Right lobe of liver (tissue), 6 donors: ENCODE results near the gene IRX4. TPM values are rescaled to one million over a fixed set of nuclear protein-coding genes. Genes with fewer than 3 reads are reported as not detected.

Source experiments
- ATAC-seq, 4 donors: fragments of 200-7000 bp; cut with Tn5 transposase; one replicate each; pipeline ENCODE4 v1.9.1; 2020; ENCODE audit warnings: mild to moderate bottlenecking in 4 of 4, moderate library complexity in 4 of 4
- DNase-seq, 3 donors: peaks; one replicate each; pipeline ENCODE4 v3.0.0-alpha.2; 2020
- H3K27ac ChIP-seq, 3 donors: fragments of 200-600 bp; one replicate each; pipeline ENCODE4 v1.8.0; 2022
- H3K27me3 ChIP-seq, 2 donors: fragments of 200-600 bp; one replicate each; pipeline ENCODE4 v1.8.0; 2022
- H3K36me3 ChIP-seq, 4 donors: fragments of 200-600 bp; sonication (generic) in 1 of 4; one replicate each; pipeline versions ENCODE4 v1.5.1 to v1.8.0; 2017 to 2022; ENCODE audit warnings: control low read depth in 1 of 4
- H3K4me1 ChIP-seq, 4 donors: fragments of 200-600 bp; sonication (generic) in 1 of 4; one replicate each; pipeline versions ENCODE4 v1.5.1 to v1.8.0; 2017 to 2022; ENCODE audit warnings: control low read depth in 1 of 4
- H3K4me3 ChIP-seq, 3 donors: fragments of 200-600 bp; one replicate each; pipeline ENCODE4 v1.8.0; 2022
- H3K9me3 ChIP-seq, 4 donors: fragments of 200-600 bp; sonication (generic) in 1 of 4; one replicate each; pipeline versions ENCODE4 v1.5.1 to v1.8.0; 2017 to 2022; ENCODE audit warnings: control low read depth in 1 of 4
- POLR2A ChIP-seq: fragments of 450-650 bp; IDR thresholded peaks from one replicate; pipeline ENCODE4 v1.6.1; 2017; ENCODE audit warnings: antibody characterized with exemption, mild to moderate bottlenecking
- WGBS: methylation state at CpG from one replicate; pipeline ENCODE4 v1.1.6; 2018; ENCODE audit warnings: low coverage, low lambda C conversion rate; ENCODE audit not compliant: insufficient coverage; ENCODE audit errors: missing lambda C conversion rate; 5-methylcytosine and 5-hydroxymethylcytosine counted together
- intact Hi-C, 2 donors: fragments of 100-400 bp; cut with DNase I; formaldehyde crosslinking; loops; one replicate each; pipeline versions ENCODE4 v1.11.2 to v1.14.1; 2022
- total RNA-seq, 6 experiments: library from RNA; depleted of rRNA in 2 of 6; stranded (reverse); fragments of >200 nt in 2 of 6; fragmentation: NEBNext Ultra II Directional in 3 of 6; extraction: Animal tissue kit (Norgen Biotek cat#: 25700) in 3 of 6; gene quantifications; one replicate each; pipeline versions ENCODE4 v1.1.0 to v1.2.4, GENCODE V29; 2016 to 2023
- TF ChIP-seq, protein P1 (sequence below), 4 donors: fragments of 200-600 bp in 3 of 4; fragments of 450-650 bp in 1 of 4; IDR thresholded peaks; one replicate each; pipeline versions ENCODE4 v1.5.1 to v1.8.0; 2016 to 2022; ENCODE audit warnings: antibody characterized with exemption in 4 of 4, mild to moderate bottlenecking in 2 of 4
- donor health status: DM: no; HTN: yes; CAD: no.
- donor health status: DM: no; HTN: no; CAD: no.
- donor health status: DM: no; HTN: no; CAD: no.
- donor health status: DM: no; HTN: yes; CAD: no.
- donor health status: DM: no; HTN: yes; CAD: no.

IRX4 gene
- total RNA-seq, 6 experiments from 2014 or later = not detected

GRCh38 chr5:1834022-1834551, 48.6 kb downstream of the IRX4 start:
- H3K9me3 ChIP-seq = no peaks in the 10 kb centered on the region
- TF ChIP-seq POLR2A = no peak
- TF ChIP-seq, protein P1, sequence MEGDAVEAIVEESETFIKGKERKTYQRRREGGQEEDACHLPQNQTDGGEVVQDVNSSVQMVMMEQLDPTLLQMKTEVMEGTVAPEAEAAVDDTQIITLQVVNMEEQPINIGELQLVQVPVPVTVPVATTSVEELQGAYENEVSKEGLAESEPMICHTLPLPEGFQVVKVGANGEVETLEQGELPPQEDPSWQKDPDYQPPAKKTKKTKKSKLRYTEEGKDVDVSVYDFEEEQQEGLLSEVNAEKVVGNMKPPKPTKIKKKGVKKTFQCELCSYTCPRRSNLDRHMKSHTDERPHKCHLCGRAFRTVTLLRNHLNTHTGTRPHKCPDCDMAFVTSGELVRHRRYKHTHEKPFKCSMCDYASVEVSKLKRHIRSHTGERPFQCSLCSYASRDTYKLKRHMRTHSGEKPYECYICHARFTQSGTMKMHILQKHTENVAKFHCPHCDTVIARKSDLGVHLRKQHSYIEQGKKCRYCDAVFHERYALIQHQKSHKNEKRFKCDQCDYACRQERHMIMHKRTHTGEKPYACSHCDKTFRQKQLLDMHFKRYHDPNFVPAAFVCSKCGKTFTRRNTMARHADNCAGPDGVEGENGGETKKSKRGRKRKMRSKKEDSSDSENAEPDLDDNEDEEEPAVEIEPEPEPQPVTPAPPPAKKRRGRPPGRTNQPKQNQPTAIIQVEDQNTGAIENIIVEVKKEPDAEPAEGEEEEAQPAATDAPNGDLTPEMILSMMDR (IDR thresholded peaks at IDR 0.05) = no peak
- intact Hi-C loops = no loop called here
- H3K27me3 ChIP-seq = no peaks in the 10 kb centered on the region
- DNase-seq (no peak), ATAC-seq (no peak)
- no peak overlapping the region for H3K27ac ChIP-seq
- 67% methylated on average over 14 of the region's 22 CpGs for WGBS
- no peak overlapping the region for H3K4me3 ChIP-seq
- no peaks in the 10 kb centered on the region for H3K4me1 ChIP-seq
- H3K36me3 ChIP-seq = no peaks in the 10 kb centered on the region

DNA sequence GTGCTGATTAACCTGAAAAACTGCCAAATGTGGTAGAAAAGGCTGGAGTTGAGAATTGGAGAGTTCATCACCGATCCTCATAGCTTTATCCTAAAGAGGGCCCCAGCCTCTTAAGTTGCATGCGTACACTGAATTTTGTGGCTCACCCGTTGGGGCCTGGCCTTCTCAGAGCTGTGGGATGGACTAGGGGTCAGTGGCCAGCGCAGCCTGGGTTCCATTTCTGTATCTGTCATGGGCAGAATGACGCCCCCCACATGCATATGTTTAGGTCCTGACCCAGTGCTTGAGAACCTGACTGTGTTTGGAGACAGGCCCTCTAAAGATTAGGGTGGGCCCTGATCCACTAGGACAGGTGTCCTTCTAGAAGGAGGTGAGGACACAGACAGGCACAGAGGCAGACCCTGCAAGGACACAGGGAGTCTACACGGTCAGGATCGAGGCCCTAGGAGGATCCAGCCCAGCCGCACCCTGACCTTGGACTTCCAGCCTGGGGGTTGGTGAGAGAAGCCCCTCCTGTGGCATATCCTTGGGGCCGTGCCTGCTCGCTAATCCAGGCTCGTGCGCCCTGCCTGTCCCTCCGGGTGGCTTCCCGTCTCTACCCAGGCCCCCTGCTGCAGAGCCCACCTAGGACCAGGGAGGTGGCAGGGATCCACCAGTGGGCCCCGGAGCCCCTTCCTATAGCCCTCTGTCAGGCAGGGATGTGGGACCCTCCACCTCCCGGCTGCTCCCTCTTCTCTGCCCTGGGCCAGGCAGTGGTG, 49.3 kb downstream of the IRX4 start:
- TF ChIP-seq, protein P1 (IDR thresholded peaks at IDR 0.05) = no peak
- no peak for TF ChIP-seq POLR2A
- Histone ChIP-seq H3K4me1 (no peaks in the 10 kb centered on the region), H3K9me3 (no peaks in the 10 kb centered on the region), H3K4me3 (no peak overlapping the region), H3K27ac (no peak overlapping the region), H3K27me3 (no peaks in the 10 kb centered on the region), H3K36me3 (no peaks in the 10 kb centered on the region)
- ATAC-seq (peak in 1 of 4 donors; percentile 5), DNase-seq (no peak)
- intact Hi-C loops = no loop called here
- WGBS = no CpG with 5 or more reads among the region's 16 CpGs

GRCh38 chr5:1832511-1833250, 50.0 kb downstream of the IRX4 start:
- H3K9me3 ChIP-seq = no peaks in the 10 kb centered on the region
- H3K4me1 ChIP-seq = no peaks in the 10 kb centered on the region
- TF ChIP-seq, protein P1 (IDR thresholded peaks at IDR 0.05) = no peak
- TF ChIP-seq POLR2A = no peak
- ATAC-seq = no peak
- no peak overlapping the region for H3K4me3 ChIP-seq
- no peak overlapping the region for H3K27ac ChIP-seq
- intact Hi-C loops = no loop called here
- no peaks in the 10 kb centered on the region for H3K27me3 ChIP-seq
- DNase-seq = peak in 1 of 3 donors; percentile 38
- H3K36me3 ChIP-seq = no peaks in the 10 kb centered on the region
- WGBS = 33% methylated on average over 4 of the region's 28 CpGs

DNA sequence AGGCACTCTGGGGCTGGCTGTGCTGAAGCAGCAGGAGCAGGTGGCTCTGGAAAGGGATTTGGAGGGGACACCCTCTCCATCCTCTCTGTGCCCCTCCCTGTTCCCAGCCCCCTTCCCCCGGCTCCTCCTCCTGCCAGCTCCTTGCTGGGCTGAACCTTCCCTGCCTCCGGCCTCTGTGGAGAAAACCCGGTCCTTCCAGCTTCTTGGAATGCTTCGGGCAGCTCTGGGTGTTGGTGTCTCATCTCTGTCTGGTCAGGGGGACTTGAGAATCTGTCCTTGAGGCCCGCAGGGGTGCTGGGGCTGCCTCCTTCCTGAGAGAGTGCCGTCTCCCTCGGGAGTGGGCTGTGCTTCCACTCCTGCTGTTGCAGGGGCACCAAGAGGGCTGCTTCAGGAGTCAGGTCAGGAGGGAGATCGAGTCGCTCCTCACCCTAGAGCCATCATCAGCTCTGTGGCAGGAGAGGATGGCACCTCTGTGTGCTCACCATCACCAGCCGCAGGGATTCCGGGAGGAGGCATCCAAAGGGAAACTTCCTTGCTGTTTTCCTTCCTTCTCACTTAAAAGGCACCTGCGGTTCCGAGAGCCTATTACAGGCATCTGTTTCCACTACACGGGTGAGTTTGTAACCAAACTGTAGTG, 50.9 kb downstream of the IRX4 start:
- ATAC-seq (no peak), DNase-seq (peak in 1 of 3 donors; percentile 18)
- WGBS = 34% methylated on average over 6 of the region's 14 CpGs
- Histone ChIP-seq H3K4me3 (no peak overlapping the region), H3K27me3 (no peaks in the 10 kb centered on the region), H3K36me3 (no peaks in the 10 kb centered on the region), H3K4me1 (no peaks in the 10 kb centered on the region), H3K27ac (no peak overlapping the region), H3K9me3 (no peaks in the 10 kb centered on the region)
- TF ChIP-seq POLR2A = no peak
- TF ChIP-seq, protein P1 (IDR thresholded peaks at IDR 0.05) = no peak
- intact Hi-C loops = no loop called here
